Stomach smooth muscle (tissue), 2 donors: ENCODE results near the gene FYN.

Experiments
- H3K27ac ChIP-seq: one replicate; pipeline ENCODE4 v1.7.0; 2013; ENCODE audit warnings: mild to moderate bottlenecking, low read length, inconsistent platforms
- H3K27me3 ChIP-seq, 2 donors: one replicate each; pipeline ENCODE4 v1.7.0; 2013; ENCODE audit warnings: low read length in 2 of 2; ENCODE audit not compliant: insufficient read depth in 2 of 2, control insufficient read depth in 1 of 2
- H3K36me3 ChIP-seq, 2 donors: one replicate each; pipeline ENCODE4 v1.7.0; 2013; ENCODE audit warnings: low read length in 2 of 2; ENCODE audit not compliant: control insufficient read depth in 2 of 2, insufficient read depth in 2 of 2
- H3K4me1 ChIP-seq: one replicate; pipeline ENCODE4 v1.7.0; 2013; ENCODE audit warnings: low read length; ENCODE audit not compliant: control insufficient read depth, insufficient read depth
- H3K4me3 ChIP-seq, 2 donors: one replicate each; pipeline ENCODE4 v1.7.0; 2013; ENCODE audit warnings: low read length in 2 of 2
- H3K9ac ChIP-seq, 2 donors: one replicate each; pipeline ENCODE4 v1.7.0; 2013; ENCODE audit warnings: low read length in 2 of 2, mild to moderate bottlenecking in 1 of 2
- H3K9me3 ChIP-seq, 2 donors: one replicate each; pipeline ENCODE4 v1.7.0; 2013; ENCODE audit warnings: low read length in 2 of 2; ENCODE audit not compliant: control insufficient read depth in 2 of 2
- donor health status: healthy.
- donor health status: Pancreatic carcinoma.

FYN gene

GRCh38 chr6:111680015-111680712 lies 193.1 kb downstream of the FYN start:
- H3K9ac ChIP-seq: no peak overlapping the region
- peaks cover 0 to 2% of the 10 kb centered on the region in 2 donors for H3K36me3 ChIP-seq
- no peak overlapping the region for H3K4me3 ChIP-seq
- no peaks in the 10 kb centered on the region for H3K9me3 ChIP-seq
- no peak overlapping the region for H3K27ac ChIP-seq
- H3K4me1 ChIP-seq: peaks cover 19% of the 10 kb centered on the region
- H3K27me3 ChIP-seq: no peaks in the 10 kb centered on the region

- H3K4me3 ChIP-seq: no peak overlapping the region
- peaks cover 0 to 1% of the 10 kb centered on the region in 2 donors for H3K36me3 ChIP-seq
- no peaks in the 10 kb centered on the region for H3K9me3 ChIP-seq
- H3K4me1 ChIP-seq: peaks cover 17% of the 10 kb centered on the region
- H3K27me3 ChIP-seq: no peaks in the 10 kb centered on the region
- no peak overlapping the region for H3K9ac ChIP-seq
- no peak overlapping the region for H3K27ac ChIP-seq
These were observed 194.0 kb downstream of the FYN start for GRCh38 chr6:111679126-111679858.

DNA sequence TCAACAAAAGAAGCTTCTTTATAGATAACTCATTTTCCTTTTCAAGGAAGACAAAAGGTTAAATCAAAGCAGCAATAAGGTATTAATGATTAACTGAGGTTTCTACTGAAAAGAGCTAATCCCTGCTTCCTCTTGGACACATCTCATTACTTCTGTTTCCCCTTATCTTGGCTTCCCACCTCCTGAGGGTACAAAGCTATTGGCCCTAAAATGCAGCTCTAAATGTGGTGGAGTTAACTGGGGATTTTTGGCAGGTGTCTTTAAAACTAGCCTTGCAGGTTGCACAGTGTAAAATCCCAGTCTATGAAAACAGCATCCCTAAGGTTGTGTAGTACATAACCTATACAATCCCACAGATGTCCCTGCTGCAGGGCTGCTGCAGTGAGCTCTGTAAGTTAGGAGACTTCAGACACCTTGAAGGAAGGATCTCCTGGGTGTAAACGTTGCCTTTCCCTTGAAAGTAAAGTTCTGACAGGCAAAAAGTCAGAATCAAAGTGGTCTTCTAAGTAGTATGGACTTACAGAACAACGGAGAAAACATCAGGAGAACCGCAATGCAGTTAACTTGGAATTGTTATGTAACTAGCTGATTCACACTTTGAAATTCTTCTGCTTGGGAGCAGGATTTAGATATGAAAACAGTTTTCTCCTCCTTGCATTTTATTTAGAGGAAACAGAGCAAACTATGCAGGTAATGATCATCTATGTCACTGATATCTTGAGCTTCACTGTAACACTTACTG lies 195.8 kb downstream of the FYN start:
- H3K27ac ChIP-seq: no peak overlapping the region
- H3K9ac ChIP-seq: no peak overlapping the region
- peaks cover 5 to 14% of the 10 kb centered on the region in 2 donors for H3K36me3 ChIP-seq
- H3K27me3 ChIP-seq: no peaks in the 10 kb centered on the region
- no peak overlapping the region for H3K4me3 ChIP-seq
- peaks cover 10% of the 10 kb centered on the region for H3K4me1 ChIP-seq
- no peaks in the 10 kb centered on the region for H3K9me3 ChIP-seq

GRCh38 chr6:111676383-111676782 lies 196.9 kb downstream of the FYN start:
- H3K27ac ChIP-seq: no peak overlapping the region
- no peak overlapping the region for H3K4me3 ChIP-seq
- peaks cover 5 to 16% of the 10 kb centered on the region in 2 donors for H3K36me3 ChIP-seq
- H3K4me1 ChIP-seq: peaks cover 7% of the 10 kb centered on the region
- H3K9ac ChIP-seq: no peak overlapping the region
- H3K9me3 ChIP-seq: no peaks in the 10 kb centered on the region
- no peaks in the 10 kb centered on the region for H3K27me3 ChIP-seq

DNA sequence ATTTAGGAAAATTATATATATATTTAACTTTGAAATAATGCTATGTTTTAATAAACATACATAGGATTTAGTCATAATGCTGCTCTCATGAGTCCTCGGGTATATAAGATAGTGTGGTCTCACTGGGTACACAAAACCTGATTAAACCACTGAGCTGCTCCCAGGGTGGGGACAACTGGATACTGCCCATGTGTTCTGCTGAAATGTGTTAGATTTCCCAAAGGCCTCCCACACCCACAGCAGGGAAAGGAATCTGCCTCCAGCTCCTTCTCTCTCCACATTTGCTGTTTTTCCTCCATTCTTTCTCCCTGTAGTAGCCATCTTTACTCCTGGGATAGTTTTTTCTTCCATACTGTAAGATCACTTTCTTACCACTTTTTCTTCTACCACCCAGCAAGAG lies 198.4 kb downstream of the FYN start:
- Histone ChIP-seq H3K4me1 (peaks cover 2% of the 10 kb centered on the region), H3K27ac (no peak overlapping the region), H3K9ac (no peak overlapping the region), H3K9me3 (no peaks in the 10 kb centered on the region), H3K27me3 (no peaks in the 10 kb centered on the region), H3K4me3 (no peak overlapping the region), H3K36me3 (peaks cover 5 to 18% of the 10 kb centered on the region in 2 donors)

GRCh38 chr6:111674413-111674812 lies 198.8 kb downstream of the FYN start:
- H3K4me3 ChIP-seq: no peak overlapping the region
- H3K27ac ChIP-seq: no peak overlapping the region
- no peaks in the 10 kb centered on the region for H3K9me3 ChIP-seq
- H3K27me3 ChIP-seq: no peaks in the 10 kb centered on the region
- H3K9ac ChIP-seq: no peak overlapping the region
- peaks cover 2% of the 10 kb centered on the region for H3K4me1 ChIP-seq
- peaks cover 5 to 18% of the 10 kb centered on the region in 2 donors for H3K36me3 ChIP-seq

- Histone ChIP-seq H3K9ac (no peak overlapping the region), H3K9me3 (no peaks in the 10 kb centered on the region), H3K4me3 (no peak overlapping the region), H3K27me3 (no peaks in the 10 kb centered on the region), H3K4me1 (peaks cover under 1% of the 10 kb centered on the region), H3K27ac (no peak overlapping the region), H3K36me3 (peaks cover 5 to 18% of the 10 kb centered on the region in 2 donors)
These were observed 199.3 kb downstream of the FYN start for GRCh38 chr6:111673937-111674336.

DNA sequence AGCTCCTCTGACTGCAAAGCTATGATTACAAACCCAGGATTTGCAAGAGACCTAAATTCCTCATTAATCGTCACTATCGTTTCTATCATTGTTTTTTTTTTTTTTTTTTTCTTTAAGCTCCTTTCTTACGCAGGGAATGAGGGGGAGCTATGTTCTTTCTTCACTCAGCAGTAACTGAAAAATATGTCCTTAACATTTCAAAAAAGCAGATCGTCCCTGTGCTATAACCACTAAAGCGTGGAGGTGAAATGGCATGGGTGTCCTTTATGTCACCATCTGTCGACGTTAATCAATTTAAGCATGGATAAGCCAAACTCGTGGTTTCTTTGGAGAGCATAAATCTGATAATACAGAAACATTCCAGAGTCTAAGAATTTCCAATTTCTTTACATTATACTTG lies 199.7 kb downstream of the FYN start:
- Histone ChIP-seq H3K27me3 (no peaks in the 10 kb centered on the region), H3K4me1 (peaks cover 3% of the 10 kb centered on the region), H3K27ac (no peak overlapping the region), H3K9me3 (no peaks in the 10 kb centered on the region), H3K36me3 (peaks cover 5 to 18% of the 10 kb centered on the region in 2 donors), H3K4me3 (no peak overlapping the region), H3K9ac (no peak overlapping the region)

GRCh38 chr6:111672761-111673450 lies 200.3 kb downstream of the FYN start:
- Histone ChIP-seq H3K4me3 (no peak overlapping the region), H3K9ac (no peak overlapping the region), H3K27me3 (no peaks in the 10 kb centered on the region), H3K27ac (no peak overlapping the region), H3K9me3 (no peaks in the 10 kb centered on the region), H3K4me1 (peaks cover 9% of the 10 kb centered on the region), H3K36me3 (peaks cover 5 to 18% of the 10 kb centered on the region in 2 donors)

GRCh38 chr6:111669326-111669725 lies 203.9 kb downstream of the FYN start:
- no peak overlapping the region for H3K27ac ChIP-seq
- H3K27me3 ChIP-seq: no peaks in the 10 kb centered on the region
- H3K36me3 ChIP-seq: peaks cover 5 to 18% of the 10 kb centered on the region in 2 donors
- no peak overlapping the region for H3K9ac ChIP-seq
- H3K9me3 ChIP-seq: no peaks in the 10 kb centered on the region
- H3K4me1 ChIP-seq: peaks cover 29% of the 10 kb centered on the region
- H3K4me3 ChIP-seq: no peak overlapping the region
